Measurements from ENCODE around the gene ADARB2. TPM values are rescaled to one million over a fixed set of nuclear protein-coding genes. Genes with fewer than 3 reads are reported as not detected.
"Not testable (repeated sequence)": the region's sequence is repeated elsewhere in the genome, so short reads cannot be mapped to it uniquely, and the experiment has no call there.

The ADARB2 gene
- total and polyA plus RNA-seq, 5 donors, result 0.53 to 1.6 (median 0.59) TPM

GRCh38 chr10:1168763-1169162, 568.6 kb downstream of the ADARB2 start:
- DNase-seq, result no peak
- H3K4me3 ChIP-seq (ENCODE audit: low read length), result no peak overlapping the region
- 89% methylated on average over 13 of the region's 13 CpGs for WGBS
- intact Hi-C loops (cut with DNase I), result no loop called here
- H3K4me1 ChIP-seq (ENCODE audit: control insufficient read depth, insufficient read depth, low read length), result no peaks in the 10 kb centered on the region
- ATAC-seq, result no peak
- no peak overlapping the region for H3K27ac ChIP-seq (ENCODE audit: low read length)
- no peaks in the 10 kb centered on the region for H3K27me3 ChIP-seq (ENCODE audit: control insufficient read depth, insufficient read depth)
- H3K9me3 ChIP-seq (ENCODE audit: control insufficient read depth, low read length), result no peaks in the 10 kb centered on the region

GRCh38 chr10:1166828-1167275, 570.5 kb downstream of the ADARB2 start:
- intact Hi-C loops (cut with DNase I), result no loop called here
- DNase-seq, result no peak
- Histone ChIP-seq H3K27ac (ENCODE audit: low read length) (no peak overlapping the region), H3K4me3 (ENCODE audit: low read length) (no peak overlapping the region), H3K4me1 (ENCODE audit: control insufficient read depth, insufficient read depth, low read length) (no peaks in the 10 kb centered on the region), H3K27me3 (ENCODE audit: control insufficient read depth, insufficient read depth) (no peaks in the 10 kb centered on the region), H3K9me3 (ENCODE audit: control insufficient read depth, low read length) (no peaks in the 10 kb centered on the region)
- 85% methylated on average over 9 of the region's 9 CpGs for WGBS
- ATAC-seq, result no peak

- H3K27ac ChIP-seq (ENCODE audit: low read length), result no peak overlapping the region
- no peak overlapping the region for H3K4me3 ChIP-seq (ENCODE audit: low read length)
- WGBS, result 88% methylated on average over 15 of the region's 15 CpGs
- no peaks in the 10 kb centered on the region for H3K4me1 ChIP-seq (ENCODE audit: control insufficient read depth, insufficient read depth, low read length)
- no peaks in the 10 kb centered on the region for H3K27me3 ChIP-seq (ENCODE audit: control insufficient read depth, insufficient read depth)
- peak in 1 of 3 donors; percentile 16 for DNase-seq
- no peaks in the 10 kb centered on the region for H3K9me3 ChIP-seq (ENCODE audit: control insufficient read depth, low read length)
- ATAC-seq, result no peak
- intact Hi-C loops (cut with DNase I), result no loop called here
Observed at GRCh38 chr10:1166101-1166827, 571.1 kb downstream of the ADARB2 start.

- WGBS, result 70% methylated on average over 5 of the region's 5 CpGs
- no peak for ATAC-seq
Observed at GRCh38 chr10:1163831-1164230, 573.5 kb downstream of the ADARB2 start.

GRCh38 chr10:1163204-1163660, 574.1 kb downstream of the ADARB2 start:
- Histone ChIP-seq H3K4me1 (ENCODE audit: control insufficient read depth, insufficient read depth, low read length) (no peaks in the 10 kb centered on the region), H3K27ac (ENCODE audit: low read length) (no peak overlapping the region), H3K27me3 (ENCODE audit: control insufficient read depth, insufficient read depth) (no peaks in the 10 kb centered on the region), H3K4me3 (ENCODE audit: low read length) (no peak overlapping the region), H3K9me3 (ENCODE audit: control insufficient read depth, low read length) (peaks cover 2% of the 10 kb centered on the region)
- WGBS, result 79% methylated on average over 29 of the region's 29 CpGs
- intact Hi-C loops (cut with DNase I), result no loop called here
- ATAC-seq, result no peak
- no peak for DNase-seq

More at GRCh38 chr10:1163831-1164230, 573.5 kb downstream of the ADARB2 start:
- no peak overlapping the region for H3K4me3 ChIP-seq (ENCODE audit: low read length)
- intact Hi-C loops (cut with DNase I), result no loop called here
- DNase-seq, result no peak
- no peak overlapping the region for H3K27ac ChIP-seq (ENCODE audit: low read length)
- H3K27me3 ChIP-seq (ENCODE audit: control insufficient read depth, insufficient read depth), result no peaks in the 10 kb centered on the region
- H3K4me1 ChIP-seq (ENCODE audit: control insufficient read depth, insufficient read depth, low read length), result no peaks in the 10 kb centered on the region
- H3K9me3 ChIP-seq (ENCODE audit: control insufficient read depth, low read length), result peaks cover 2% of the 10 kb centered on the region

GRCh38 chr10:1162481-1163203, 574.7 kb downstream of the ADARB2 start:
- no peak overlapping the region for H3K27ac ChIP-seq (ENCODE audit: low read length)
- ATAC-seq (no peak), DNase-seq (no peak)
- H3K27me3 ChIP-seq (ENCODE audit: control insufficient read depth, insufficient read depth), result no peaks in the 10 kb centered on the region
- intact Hi-C loops (cut with DNase I), result no loop called here
- WGBS, result 66% methylated on average over 13 of the region's 13 CpGs
- H3K4me3 ChIP-seq (ENCODE audit: low read length), result no peak overlapping the region
- peaks cover 2% of the 10 kb centered on the region for H3K9me3 ChIP-seq (ENCODE audit: control insufficient read depth, low read length)
- no peaks in the 10 kb centered on the region for H3K4me1 ChIP-seq (ENCODE audit: control insufficient read depth, insufficient read depth, low read length)

GRCh38 chr10:1161315-1161673, 576.0 kb downstream of the ADARB2 start:
- H3K4me1 ChIP-seq (ENCODE audit: control insufficient read depth, insufficient read depth, low read length); DNase-seq; intact Hi-C loops (cut with DNase I); H3K27me3 ChIP-seq (ENCODE audit: control insufficient read depth, insufficient read depth); H3K4me3 ChIP-seq (ENCODE audit: low read length); H3K27ac ChIP-seq (ENCODE audit: low read length); ATAC-seq; H3K9me3 ChIP-seq (ENCODE audit: control insufficient read depth, low read length): not testable (repeated sequence)
- WGBS, result 80% methylated on average over 5 of the region's 5 CpGs

GRCh38 chr10:1160561-1161314, 576.6 kb downstream of the ADARB2 start:
- H3K4me1 ChIP-seq (ENCODE audit: control insufficient read depth, insufficient read depth, low read length), result no peaks in the 10 kb centered on the region
- peaks cover 2% of the 10 kb centered on the region for H3K9me3 ChIP-seq (ENCODE audit: control insufficient read depth, low read length)
- H3K27ac ChIP-seq (ENCODE audit: low read length), result no peak overlapping the region
- no peaks in the 10 kb centered on the region for H3K27me3 ChIP-seq (ENCODE audit: control insufficient read depth, insufficient read depth)
- H3K4me3 ChIP-seq (ENCODE audit: low read length), result no peak overlapping the region
- intact Hi-C loops (cut with DNase I), result no loop called here
- whole genome bisulfite sequencing, result 85% methylated on average over 25 of the region's 25 CpGs
- DNase-seq (no peak), ATAC-seq (no peak)

GRCh38 chr10:1159131-1160061, 577.9 kb downstream of the ADARB2 start:
- no peak for ATAC-seq
- intact Hi-C loops (cut with DNase I), result no loop called here
- H3K9me3 ChIP-seq (ENCODE audit: control insufficient read depth, low read length), result peaks cover 2% of the 10 kb centered on the region
- no peaks in the 10 kb centered on the region for H3K27me3 ChIP-seq (ENCODE audit: control insufficient read depth, insufficient read depth)
- no peaks in the 10 kb centered on the region for H3K4me1 ChIP-seq (ENCODE audit: control insufficient read depth, insufficient read depth, low read length)
- H3K4me3 ChIP-seq (ENCODE audit: low read length), result no peak overlapping the region
- H3K27ac ChIP-seq (ENCODE audit: low read length), result no peak overlapping the region
- 85% methylated on average over 59 of the region's 59 CpGs for WGBS
- DNase-seq, result no peak

- H3K27ac ChIP-seq (ENCODE audit: low read length); ATAC-seq; H3K27me3 ChIP-seq (ENCODE audit: control insufficient read depth, insufficient read depth); intact Hi-C loops (cut with DNase I); H3K4me1 ChIP-seq (ENCODE audit: control insufficient read depth, insufficient read depth, low read length); H3K9me3 ChIP-seq (ENCODE audit: control insufficient read depth, low read length); DNase-seq; H3K4me3 ChIP-seq (ENCODE audit: low read length): not testable (repeated sequence)
- 93% methylated on average over 10 of the region's 10 CpGs for WGBS
Observed at GRCh38 chr10:1158536-1158935, 578.8 kb downstream of the ADARB2 start.
